ENCODE measurements around the gene LILRB3.
"Not testable (repeated sequence)": the region's sequence is repeated elsewhere in the genome, so short reads cannot be mapped to it uniquely, and the experiment has no call there.

The LILRB3 gene

DNA sequence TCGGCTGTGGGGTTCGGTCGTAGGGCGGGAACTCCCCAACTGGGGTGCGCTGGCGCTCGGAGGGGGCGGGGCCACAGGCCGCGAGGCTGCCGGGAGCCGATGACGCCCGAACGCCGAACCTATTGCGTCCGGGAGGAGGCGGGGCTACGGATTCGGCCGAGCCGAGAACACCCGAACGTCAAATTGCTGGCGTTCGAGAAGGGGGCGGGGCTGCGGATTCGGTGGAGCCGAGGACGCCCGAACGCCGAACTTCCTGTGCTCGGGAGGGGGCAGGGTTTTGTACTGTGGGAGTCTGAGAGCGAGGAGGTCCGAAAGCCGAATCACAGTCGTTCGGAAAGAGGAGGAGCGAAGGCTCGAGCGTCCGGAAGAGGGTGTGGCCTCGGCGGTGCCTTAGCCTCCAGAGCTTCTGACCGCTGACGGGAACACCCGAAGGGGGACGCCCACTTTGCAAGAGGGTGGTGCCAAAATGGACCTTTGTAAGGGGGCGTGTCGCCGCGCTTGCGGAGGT lies 32.2 kb downstream of the LILRB3 start:
- DNase-seq (ENCODE audit: low read depth in 2 of 2), result peak; percentile 99 to 100

DNA sequence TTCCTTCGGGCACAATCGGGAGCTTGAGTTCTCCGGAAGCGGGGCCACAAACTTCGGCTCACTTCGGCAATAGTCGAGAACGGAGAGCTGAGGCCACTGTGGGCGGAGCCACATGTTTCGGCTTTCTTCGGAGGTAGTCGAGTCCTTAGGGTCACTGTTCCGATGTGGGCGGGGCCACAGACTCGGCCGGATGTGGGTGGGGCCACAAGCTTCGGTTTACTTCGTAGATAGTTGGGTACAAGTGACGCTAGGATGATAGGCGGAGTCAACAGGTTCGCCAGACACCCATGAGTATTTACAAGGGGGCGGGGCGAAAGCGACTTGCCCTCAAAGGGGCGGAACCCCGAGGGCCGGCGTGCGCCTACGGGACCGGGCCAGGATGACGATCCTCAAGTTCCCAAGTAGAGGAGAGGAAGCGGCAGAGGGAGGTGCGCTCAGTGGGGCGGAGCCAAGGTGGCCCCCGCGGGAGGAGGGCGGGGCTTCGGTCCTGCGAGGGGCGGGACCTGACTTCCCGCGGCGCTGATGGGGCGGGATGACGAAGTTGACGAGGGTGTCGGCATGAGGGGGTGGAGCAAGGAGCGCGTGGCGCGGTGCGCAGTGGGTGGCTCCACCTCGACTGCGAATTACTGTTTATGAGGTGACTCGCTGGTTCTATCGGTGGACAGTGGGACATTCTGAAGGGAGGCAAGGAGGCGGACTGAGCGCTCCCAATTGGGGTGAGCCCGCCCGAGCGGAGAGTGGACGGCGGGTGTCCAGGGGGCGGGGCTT lies 32.9 kb downstream of the LILRB3 start:
- DNase-seq (ENCODE audit: low read depth in 2 of 2), result peak; percentile 100

DNA sequence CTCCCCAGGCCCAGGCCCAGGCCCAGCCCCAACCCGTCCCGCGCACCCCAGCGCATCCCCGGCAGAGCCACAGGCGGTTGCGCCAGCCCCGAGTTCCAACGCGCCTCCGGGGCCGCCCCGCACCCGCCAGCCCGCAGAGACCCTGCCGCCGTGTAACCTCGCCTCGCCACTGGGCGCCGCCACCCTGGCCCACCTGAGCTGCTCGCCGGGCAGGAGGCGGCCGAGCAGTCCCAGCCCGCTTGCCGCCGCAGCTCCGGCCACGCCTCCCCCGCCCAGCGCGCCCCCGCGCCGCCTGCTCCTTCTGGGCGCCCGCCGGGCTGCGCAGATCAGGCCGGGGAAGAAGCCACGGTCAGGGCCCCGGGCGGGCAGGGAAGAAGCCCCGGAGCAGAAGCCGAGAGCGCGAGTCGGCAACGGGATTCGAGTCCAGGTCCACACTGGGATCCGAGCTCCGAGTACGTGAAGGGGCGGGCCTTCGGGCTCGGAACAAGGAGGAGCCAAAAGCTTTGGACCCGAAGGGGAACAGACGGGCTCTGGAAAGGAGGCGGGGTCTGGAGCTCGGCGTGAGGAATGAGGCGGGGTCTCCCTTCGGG lies 33.6 kb downstream of the LILRB3 start, which contains the start of gene MBOAT7:
MBOAT7 (minus strand) TSS at position 436 of the 590 bp plus-strand sequence. CDS start 1,072 bp downstream, outside the sequence.
- no peak for DNase-seq (ENCODE audit: low read depth in 2 of 2)

DNA sequence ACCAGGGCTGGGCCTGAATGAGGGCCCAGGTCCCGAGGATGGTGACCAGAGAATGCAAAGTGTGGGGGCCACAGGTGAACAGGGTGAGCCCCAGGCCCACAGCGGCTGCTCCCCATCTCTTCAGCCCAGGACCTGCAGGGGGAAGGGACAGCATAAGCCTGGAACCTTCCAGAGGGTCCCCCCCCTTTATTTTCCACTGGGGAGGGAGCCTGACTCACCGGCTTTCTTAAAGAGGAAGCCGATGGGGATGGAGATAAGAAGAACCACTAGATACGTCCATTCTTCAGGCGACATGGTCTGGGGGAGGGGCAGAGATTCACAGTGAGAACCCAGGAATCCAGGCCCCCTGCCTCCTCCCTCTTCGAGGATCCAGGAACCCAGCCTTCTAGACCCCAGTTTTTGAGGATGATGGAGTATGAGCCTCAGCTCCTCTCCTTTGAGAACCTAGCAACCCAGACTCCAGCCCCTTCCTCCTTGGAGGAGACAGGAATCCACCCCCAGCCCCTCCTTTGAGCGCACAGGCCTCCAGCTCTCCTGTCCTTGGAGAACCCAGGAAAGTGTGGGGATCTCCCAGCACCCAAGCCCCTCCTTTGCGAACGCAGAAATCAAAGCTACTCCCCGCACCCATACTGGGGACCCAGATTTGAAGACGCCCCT lies 34.5 kb downstream of the LILRB3 start:
- peak in 1 of 2 donors; percentile 59 for DNase-seq (ENCODE audit: low read depth in 2 of 2)

DNA sequence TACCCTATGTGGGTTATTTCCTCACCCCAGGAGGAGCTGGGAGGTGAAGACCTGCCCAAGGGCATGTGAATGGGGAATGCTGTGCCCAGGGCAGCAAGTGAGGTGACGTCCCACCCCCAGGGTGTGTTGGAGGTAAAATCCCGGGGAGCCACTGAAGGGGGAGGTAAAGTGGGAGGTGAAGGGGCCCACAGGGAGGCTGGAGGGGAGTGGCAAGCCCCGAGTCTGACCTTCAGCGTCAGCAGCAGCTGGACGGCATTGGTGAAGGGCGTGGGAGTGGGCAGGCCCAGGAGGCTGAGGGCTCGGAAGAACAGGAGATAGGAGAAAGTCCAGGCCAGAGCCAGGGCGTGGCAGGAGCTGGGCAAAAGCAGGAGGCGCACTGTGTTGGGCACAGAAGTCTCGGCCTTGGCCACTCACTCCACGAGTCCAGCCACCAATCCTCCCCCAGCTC lies 35.8 kb downstream of the LILRB3 start:
- DNase-seq (ENCODE audit: low read depth in 2 of 2), result no peak

DNA sequence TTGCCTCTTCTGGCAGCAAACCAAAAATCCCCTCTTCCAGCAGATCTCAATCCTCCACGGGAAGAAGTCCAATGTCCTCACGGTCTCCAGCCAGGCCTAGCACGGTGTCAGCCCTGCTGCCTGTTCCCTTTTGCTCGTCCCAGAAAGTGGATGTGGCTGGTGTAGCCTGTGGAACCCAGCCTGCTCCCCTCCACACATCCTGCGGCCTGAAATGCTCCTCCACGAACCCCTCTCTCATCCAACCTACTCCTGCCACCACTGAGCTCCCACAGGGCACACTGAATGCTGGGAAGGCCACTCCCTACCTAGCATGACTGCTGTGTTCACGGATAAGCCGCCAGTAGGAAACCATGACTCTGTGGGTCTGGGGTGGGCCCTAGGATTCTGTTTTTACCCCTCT lies 36.5 kb downstream of the LILRB3 start:
- DNase-seq (ENCODE audit: low read depth in 2 of 2), result no peak

DNA sequence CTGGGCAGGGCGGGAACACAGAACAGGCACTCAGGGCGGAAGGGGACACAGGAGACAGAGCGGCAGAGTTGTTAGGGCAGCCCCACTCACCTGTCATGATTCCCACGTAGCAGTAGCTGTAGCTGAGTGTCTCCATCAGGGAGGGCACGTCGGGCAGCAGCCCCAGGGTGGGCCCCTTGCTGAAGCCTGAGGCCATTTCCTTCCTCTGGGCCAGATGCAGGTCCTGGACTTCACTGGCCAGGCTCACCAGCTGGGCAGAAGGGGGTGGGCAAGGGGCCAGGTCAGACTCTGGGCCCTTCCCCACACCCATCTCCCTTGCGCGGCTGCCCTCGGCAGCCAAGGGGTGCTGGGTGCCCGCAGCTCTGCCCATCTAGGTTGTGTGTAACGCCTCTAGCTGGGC lies 39.4 kb downstream of the LILRB3 start:
- DNase-seq (ENCODE audit: low read depth in 2 of 2), result no peak

DNA sequence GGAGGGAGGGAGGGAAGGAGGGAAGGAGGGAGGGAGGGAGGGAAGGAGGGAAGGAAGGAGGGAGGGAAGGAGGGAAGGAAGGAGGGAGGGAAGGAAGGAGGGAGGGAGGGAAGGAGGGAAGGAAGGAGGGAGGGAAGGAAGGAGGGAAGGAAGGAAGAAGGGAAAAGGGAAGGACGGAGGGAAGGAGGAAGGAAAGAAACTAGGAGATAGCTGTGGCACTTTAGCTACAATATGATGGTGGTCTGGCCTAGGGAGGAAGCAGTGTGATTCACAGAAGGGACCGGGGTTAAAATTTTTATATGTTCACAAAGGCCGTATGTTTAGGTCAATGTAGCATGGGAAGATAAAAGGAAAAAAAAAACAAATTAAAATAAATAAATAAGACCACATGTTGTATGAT lies 40.9 kb downstream of the LILRB3 start:
- not testable (repeated sequence) for DNase-seq (ENCODE audit: low read depth in 2 of 2)

DNA sequence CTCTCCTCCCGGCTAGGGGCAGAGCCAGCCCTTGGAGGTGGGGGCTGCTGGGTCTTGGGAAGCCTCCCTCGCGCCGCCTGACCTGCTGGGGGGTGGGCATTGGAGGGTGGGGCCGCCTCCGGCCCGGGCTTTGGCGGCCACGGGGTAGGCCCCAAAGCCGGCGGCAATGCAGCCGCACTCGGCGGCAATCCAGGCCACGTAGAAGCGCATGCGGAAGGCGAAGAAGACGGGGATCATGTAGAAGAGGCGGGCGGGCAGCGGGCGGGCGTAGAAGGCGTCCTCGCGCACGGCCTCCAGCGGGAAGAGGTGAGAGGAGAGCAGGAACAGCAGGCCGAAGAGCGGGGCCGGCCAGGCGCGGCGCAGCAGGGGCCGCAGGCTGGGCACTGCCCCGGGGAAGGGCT lies 42.1 kb downstream of the LILRB3 start:
- no peak for DNase-seq (ENCODE audit: low read depth in 2 of 2)

DNA sequence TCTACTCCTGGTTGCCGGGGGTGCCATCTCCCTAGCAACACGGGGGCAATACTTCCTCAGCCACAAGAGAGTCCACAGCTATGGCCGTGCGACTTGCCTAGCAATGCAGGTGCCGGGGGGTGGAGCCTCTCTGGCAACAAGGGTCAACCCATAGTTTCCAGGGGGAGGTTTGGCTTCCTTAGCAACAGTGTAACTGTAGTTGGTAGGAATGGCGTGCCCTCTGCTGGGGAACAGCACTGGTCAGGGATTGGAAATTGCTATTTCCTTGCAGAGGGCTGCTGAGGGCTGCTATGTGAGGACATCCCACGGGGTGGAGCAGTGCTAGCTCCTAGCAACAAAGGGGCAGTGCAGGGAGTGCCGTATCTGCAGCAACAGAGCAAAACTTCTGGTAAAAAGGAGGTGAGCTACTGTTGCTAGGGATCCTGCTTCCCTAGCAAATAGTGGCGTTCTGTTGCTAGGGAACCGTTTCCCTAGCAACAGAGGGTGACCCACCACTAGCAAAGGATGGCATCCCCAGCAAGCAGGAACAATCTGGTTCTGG lies 42.8 kb downstream of the LILRB3 start:
- DNase-seq (ENCODE audit: low read depth in 2 of 2), result no peak

DNA sequence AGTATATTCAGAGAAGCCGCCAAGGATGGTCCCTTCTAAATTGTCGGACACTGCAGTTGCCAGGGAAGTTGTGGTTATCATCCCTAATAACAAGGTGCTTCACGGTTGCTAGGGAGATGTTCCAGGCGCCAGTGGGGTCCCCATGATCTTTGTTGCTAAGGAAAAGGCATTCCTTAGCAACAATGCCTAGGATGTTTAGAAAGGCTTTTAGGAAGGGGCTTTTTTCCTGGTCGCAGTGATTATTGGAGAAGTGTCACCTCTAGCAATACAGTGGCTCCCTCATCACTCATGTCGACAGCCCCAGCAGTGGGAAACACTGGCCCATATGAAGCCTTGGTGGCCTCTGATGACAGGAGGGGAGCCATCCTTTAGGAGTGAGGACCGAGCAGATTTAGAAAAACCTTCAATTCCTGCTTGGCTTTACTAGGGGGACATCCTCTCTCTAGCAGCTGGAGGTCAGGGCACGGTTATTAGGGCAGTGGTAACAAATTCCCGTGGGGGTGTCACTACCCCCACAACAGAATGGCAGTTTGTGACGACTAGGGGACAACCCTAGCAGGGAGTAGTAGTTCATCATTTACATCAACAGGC lies 43.5 kb downstream of the LILRB3 start:
- no peak for DNase-seq (ENCODE audit: low read depth in 2 of 2)

DNA sequence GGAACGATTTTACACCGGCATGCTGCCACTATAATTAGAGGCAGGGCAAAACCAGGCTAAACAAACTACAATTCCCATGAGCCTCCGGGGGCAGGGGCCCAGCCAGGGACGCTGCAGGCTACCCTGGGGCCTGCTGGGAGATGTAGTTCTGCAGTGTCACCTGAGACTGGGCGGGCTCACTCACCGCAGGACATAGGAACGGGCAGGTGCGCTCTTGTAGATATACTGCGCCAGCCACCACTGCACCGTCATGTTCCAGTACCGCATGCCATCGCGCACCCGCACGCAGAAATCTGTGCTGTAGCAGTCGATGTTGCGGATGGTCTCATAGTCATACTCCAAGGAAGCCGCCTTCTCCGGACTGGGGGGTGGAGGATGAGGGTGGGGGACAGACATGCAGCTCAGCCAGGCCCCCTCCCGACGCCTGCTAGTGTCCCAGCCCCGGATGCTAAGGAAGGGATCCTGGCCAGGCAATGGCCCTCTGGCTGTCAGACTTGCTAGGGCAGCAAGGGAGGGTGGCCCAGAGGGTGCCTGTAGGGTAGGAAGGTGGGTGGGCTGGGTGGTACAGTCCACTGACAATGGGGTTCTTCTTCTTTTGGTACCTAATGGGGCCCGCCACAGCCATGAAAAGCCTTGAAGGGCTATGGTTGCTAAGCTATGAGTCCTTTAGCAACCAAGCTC lies 44.1 kb downstream of the LILRB3 start:
- DNase-seq (ENCODE audit: low read depth in 2 of 2), result no peak

DNA sequence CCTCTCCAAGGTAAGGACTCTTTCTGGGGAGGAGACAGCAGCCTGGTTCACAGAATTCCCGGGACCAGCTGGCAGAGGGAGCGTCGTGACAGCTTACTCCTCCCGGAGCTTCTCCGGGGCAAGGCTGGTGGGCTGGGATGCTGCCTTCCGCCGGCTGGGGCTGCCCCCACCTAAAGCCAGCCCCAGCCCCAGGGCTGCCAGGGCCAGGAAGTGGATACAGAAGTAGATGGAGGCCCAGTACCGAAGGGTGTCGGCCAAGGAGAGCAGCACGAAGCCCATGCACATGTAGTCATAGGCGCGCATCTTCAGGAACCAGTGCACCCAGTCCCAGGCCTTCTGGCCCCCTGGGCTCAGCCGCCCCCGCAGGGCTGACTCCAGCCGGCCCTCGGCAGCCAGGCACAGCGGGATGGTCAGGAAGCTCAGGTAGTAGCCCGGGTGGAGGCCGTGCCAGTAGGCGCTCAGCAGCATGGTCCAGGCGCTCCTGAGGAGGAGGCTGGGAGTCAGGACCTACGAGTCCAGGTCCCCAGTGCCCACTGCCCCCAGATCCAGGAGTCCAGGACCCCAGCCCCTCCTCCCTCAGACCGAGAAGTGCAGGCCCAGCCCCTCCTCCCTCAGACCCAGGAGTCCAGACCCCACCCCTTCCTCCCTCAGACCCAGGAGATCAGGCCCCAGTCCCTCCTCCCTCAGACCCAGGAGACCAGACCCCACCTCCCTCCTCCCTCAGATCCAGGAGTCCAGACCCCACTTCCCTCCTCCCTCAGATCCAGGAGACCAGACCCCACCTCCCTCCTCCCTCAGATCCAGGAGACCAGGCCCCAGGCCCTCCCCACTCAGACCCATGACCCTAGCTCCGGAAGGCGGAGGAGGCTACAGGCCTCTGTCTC lies 48.6 kb downstream of the LILRB3 start:
- no peak for DNase-seq (ENCODE audit: low read depth in 2 of 2)

DNA sequence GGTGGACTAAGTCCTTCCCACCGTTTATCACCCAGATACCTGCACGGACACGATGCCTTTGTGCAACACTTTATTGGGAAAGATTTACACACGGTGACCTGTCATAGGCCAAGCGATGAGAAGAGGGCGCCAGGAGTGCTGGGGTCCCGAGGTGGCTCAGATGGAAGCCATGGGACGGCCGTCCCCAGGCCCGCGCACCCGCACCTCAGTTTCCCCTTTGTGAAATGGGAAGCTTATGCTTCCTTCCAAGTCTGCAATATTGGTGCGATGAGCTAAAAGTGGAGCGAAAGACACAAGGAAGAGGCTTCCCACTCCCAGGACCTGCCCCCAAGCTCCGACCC lies 49.5 kb downstream of the LILRB3 start:
- DNase-seq (ENCODE audit: low read depth in 2 of 2), result no peak

DNA sequence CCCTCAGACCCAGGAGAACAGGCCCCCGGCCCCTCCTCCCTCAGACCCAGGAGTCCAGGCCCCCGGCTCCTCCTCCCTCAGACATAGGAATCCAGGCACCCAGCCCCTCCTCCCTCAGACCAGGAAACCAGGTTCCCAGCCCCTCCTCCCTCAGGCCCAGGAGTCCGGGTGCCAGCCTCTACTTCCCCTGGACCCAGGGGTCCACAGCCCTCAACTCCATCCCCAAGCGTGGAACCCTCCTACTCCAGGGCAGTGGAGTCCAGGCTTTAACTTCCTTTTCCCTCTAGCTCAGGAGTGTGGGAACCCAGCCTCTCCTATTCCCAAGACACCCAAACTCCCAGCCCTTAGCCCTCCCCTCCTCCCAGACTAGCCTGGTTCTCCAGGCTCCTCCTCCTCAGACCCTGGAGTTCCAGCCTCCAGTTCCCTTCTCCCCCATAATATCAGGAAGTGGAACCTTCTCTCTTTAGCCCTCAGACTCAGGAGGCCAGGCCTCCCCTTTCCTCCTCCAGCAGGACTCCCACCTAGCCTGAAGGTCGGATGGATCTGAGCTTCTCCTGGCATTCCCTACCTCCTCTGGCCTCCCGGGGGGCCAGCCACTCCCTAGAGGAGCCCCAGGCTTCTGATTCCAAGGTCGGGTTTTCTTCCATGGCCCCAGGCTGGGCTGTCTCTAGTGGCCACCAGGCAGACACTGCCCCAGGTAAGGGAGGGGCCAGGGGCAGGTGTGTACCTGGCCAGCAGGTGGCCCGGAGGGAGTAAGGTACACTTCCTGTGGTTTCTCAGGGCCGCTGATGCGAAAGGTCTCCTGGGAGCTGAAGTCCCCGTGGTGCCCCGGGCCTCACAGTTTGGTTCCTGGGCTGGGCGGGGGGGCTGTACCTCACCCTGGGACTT lies 50.1 kb downstream of the LILRB3 start, which contains the start of gene TMC4:
TMC4 (minus strand) TSS at position 690 of the 888 bp plus-strand sequence; CDS start at position 647, 43 bp downstream.
- no peak for DNase-seq (ENCODE audit: low read depth in 2 of 2)

DNA sequence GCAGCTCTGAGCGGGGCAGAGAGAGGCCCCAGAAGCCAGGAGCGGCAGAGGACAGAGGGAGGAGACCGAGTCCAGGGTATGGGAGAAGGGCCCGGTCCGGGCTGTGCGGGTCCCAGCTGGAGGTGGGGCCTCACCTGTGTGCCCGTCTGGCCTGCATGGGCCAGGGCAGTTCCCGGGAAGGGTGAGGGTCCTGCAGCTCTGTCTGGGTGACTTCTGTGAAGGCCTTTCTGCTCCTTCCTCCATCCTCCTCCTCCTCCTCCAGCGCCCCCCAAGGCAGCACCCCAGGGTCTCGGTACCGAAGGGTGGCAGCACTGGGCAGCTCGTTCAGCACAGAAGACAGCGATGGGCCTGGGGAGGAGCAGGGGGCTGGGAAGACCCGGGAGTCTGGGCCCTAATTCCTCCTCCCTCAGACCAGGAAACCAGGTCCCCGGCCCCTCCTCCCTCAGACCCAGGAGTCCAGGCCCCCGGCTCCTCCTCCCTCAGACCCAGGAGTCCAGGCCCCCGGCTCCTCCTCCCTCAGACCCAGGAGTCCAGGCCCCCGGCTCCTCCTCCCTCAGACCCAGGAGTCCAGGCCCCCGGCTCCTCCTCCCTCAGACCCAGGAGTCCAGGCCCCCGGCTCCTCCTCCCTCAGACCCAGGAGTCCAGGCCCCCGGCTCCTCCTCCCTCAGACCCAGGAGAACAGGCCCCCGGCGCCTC lies 50.9 kb downstream of the LILRB3 start:
- DNase-seq (ENCODE audit: low read depth in 2 of 2), result not testable (repeated sequence)

DNA sequence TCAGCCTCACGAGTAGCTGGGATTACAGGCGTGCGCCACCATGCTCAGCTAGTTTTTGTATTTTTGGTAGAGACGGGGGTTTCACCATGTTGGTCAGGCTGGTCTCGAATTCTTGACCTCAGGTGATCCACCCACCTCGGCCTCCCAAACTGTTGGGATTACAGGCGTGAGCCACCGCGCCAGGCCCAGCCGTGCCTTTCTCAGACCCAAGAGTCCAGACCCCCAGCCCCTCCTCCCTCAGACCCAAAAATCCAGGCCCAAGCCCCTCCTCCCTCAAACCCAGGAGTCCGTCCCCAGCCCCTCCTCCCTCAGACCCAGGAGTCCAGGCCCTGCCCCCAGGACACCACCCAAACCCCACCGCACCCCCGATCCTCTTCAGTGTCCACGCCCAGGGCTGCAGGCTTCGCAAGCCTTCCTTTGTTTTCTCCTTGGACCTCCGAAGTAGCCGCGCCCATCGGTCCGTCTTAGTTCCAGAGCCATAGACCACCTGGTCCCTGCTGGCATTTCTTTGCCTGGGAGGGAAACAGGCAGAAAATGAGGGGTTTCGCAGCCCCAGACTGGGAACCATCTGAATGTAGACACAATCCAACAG lies 53.6 kb downstream of the LILRB3 start:
- DNase-seq (ENCODE audit: low read depth in 2 of 2), result no peak

All from stimulated activated CD8-positive, alpha-beta memory T cell treated with anti-CD3 and anti-CD28 coated beads, Interleukin-15, amount 100 ng/mL, for 48 hours (primary cell).